NB4 (cell line): ENCODE measurements around the gene CAMTA1.

ENCODE experiments used
- DNase-seq: peaks from one replicate; pipeline ENCODE4 v3.0.0; 2010; ENCODE audit warnings: low read depth
- H3K4me3 ChIP-seq: one replicate; pipeline ENCODE4 v1.5.1; 2011; ENCODE audit warnings: mild to moderate bottlenecking, low read depth, low read length, moderate library complexity
- MYC ChIP-seq: IDR thresholded peaks from 2 replicates; pipeline ENCODE4 v1.6.1; 2011; ENCODE audit warnings: low read depth, low read length
- POLR2A ChIP-seq: IDR thresholded peaks from 2 replicates; pipeline ENCODE4 v1.6.1; 2011; ENCODE audit warnings: mild to moderate bottlenecking; ENCODE audit not compliant: insufficient read length; ENCODE audit errors: extremely low read depth
- TF ChIP-seq, protein P1 (sequence below): IDR thresholded peaks from one replicate; pipeline ENCODE4 v1.5.1; 2012; ENCODE audit warnings: low read depth, low read length
- TF ChIP-seq, protein P2 (sequence below): IDR thresholded peaks from 2 replicates; pipeline ENCODE4 v1.6.1; 2011; ENCODE audit warnings: low read depth, low read length

CAMTA1 gene

DNA sequence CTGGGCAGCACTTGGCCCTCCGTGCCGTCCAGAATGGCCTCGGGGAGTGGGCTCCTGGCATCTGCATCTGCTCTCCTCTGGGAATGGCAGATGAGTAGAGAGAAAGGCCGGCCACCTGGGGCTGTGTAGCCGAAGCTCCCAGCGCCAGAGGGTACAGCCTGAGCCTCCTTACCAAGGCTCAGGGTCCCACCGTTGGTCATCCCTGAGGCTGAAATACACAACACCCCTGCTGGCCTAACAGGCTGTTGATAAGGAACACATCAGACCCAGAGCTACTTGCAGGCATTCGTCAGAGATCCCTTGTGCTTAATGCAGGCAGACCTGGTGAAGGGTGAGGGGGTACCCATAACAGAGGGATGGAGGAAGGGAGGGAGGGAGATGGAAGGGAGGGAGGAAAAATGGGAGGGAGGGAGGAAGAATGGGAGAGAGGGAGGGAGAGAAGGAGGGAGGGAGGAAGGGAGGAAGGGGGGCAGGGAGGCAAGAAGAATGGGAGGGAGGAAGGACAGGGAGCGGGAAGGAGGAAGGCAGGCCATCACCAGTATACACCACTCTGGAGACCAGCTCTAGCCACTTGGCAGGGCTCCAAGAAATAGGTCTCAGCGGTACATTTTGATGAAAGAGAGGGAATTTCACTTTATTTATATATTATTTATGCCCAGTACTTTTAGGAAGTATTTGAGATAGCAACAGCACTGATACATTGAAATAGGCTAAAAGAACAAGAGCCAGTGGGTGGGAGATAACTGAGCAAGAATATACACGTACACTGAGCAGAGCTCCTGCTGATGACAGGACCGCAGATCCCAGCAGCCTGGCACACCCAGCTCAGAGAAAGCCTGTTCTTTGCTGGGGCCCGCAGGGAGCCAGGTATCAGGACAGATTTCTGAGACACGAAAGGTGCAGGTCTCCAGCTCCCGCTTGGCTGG lies 670.8 kb downstream of the CAMTA1 start:
- no peak overlapping the region for H3K4me3 ChIP-seq
- TF ChIP-seq, protein P1, sequence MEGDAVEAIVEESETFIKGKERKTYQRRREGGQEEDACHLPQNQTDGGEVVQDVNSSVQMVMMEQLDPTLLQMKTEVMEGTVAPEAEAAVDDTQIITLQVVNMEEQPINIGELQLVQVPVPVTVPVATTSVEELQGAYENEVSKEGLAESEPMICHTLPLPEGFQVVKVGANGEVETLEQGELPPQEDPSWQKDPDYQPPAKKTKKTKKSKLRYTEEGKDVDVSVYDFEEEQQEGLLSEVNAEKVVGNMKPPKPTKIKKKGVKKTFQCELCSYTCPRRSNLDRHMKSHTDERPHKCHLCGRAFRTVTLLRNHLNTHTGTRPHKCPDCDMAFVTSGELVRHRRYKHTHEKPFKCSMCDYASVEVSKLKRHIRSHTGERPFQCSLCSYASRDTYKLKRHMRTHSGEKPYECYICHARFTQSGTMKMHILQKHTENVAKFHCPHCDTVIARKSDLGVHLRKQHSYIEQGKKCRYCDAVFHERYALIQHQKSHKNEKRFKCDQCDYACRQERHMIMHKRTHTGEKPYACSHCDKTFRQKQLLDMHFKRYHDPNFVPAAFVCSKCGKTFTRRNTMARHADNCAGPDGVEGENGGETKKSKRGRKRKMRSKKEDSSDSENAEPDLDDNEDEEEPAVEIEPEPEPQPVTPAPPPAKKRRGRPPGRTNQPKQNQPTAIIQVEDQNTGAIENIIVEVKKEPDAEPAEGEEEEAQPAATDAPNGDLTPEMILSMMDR, result no peak
- no peak for TF ChIP-seq MYC
- no peak for TF ChIP-seq POLR2A
- no peak for DNase-seq

DNA sequence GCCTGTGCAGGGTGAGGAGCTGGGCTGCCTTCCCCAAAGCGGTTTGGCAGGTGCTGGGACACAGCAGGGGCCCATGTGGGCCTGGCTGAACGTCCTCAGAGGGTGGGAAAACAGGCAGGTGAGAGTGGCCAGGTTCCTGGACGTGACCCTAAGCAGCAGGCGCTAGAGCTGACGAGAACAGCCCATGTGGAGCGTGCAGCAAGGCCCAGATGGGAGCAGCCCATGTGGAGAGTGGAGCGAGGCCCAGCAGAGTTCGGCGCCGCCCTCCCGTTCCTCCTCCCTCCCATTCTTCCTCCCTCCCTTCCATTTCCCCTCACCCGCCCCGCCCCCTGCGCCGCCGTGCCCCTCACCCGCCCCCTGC lies 671.4 kb downstream of the CAMTA1 start:
- no peak overlapping the region for H3K4me3 ChIP-seq
- TF ChIP-seq MYC (no peak), POLR2A (no peak)
- TF ChIP-seq, protein P1, result no peak
- TF ChIP-seq, protein P2, sequence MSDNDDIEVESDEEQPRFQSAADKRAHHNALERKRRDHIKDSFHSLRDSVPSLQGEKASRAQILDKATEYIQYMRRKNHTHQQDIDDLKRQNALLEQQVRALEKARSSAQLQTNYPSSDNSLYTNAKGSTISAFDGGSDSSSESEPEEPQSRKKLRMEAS, result no peak
- DNase-seq, result no peak

DNA sequence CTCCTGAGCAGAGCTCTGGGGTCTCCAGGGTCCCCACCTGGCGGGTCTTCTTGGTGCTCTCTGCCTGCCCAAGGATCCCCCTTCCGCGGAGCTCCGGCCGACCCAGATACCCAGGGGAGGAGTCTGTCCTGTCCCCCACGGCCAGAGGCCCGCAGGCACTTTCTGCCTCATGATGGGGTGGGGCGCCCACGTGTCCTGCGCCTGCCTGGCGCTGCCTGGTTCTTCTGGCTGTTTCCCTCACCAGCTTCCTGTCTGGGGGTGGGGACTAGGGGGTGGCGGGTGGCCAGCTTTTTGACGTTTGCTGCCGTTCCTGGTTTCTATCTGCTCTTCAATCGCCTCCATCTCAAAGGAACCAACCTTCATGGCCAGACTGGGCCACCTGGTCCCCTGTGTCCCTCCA lies 672.6 kb downstream of the CAMTA1 start:
- TF ChIP-seq, protein P2, result no peak
- TF ChIP-seq MYC (no peak), POLR2A (no peak)
- TF ChIP-seq, protein P1, result no peak
- no peak overlapping the region for H3K4me3 ChIP-seq

DNA sequence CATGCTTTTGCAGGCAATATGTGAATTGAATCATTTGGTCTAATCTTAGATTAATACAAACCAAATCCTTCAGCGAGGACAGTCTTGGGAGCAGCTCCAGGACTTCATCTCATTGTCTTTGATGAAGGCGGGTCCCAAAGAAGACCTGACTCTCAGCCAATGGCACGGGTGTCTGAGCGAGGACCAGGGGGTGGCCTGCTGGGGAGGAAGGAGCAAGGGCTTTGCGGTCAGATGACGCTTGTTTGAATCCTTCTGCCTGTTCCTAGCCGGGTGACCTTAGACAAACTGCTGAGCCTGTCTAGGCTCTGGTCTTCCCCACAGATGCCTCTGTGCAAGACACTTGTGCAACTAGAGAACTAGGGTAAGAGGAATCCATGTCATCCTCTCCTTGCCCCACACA lies 673.7 kb downstream of the CAMTA1 start:
- DNase-seq, result no peak
- no peak overlapping the region for H3K4me3 ChIP-seq
- TF ChIP-seq, protein P2, result no peak
- TF ChIP-seq MYC (no peak), POLR2A (no peak)
- TF ChIP-seq, protein P1, result no peak

More for the DNA sequence above, 672.6 kb downstream of the CAMTA1 start:
- no peak for DNase-seq

DNA sequence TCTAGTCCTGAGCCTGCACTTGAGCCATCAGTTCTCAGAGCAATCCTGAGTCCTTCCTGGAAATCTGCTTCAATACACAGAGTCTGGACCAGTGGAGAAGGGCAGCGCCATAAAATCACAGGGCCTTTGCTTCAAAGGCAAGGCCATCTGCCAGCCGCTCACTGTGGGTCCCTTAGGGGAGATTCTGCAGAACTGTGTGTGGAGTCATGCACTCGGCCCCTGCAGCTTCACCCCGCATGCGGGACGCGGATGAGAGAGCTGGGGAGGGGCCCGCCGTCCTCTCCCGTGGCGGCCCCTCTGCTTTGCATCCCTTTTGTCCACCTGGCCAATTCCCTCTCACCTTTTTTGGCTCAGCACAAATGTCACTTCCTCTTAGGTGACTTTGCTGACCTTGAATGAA lies 674.7 kb downstream of the CAMTA1 start:
- DNase-seq, result no peak
- no peak overlapping the region for H3K4me3 ChIP-seq
- TF ChIP-seq, protein P2, result no peak
- TF ChIP-seq POLR2A, result no peak

DNA sequence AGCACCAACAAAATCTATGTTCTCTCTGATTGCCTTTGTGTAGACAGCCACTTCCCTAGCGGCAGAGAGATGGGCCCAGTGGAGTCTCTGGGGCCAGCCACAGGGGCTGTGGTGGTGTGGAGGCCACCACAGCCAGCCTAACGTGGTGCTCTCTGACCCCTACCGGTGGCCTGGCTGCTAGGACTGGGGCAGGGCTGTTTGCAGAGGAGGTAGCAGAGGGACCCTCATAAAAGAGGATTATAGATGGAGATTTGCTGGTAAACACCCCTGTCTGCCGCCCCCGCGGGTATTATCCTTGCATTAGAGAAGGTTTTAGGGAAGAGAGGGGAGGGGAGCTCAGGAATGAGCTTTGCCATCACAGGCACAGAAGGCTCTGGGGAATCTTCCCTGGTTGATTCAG lies 675.6 kb downstream of the CAMTA1 start:
- DNase-seq, result no peak
- TF ChIP-seq MYC (no peak), POLR2A (no peak)
- TF ChIP-seq, protein P1, result no peak
- TF ChIP-seq, protein P2, result no peak
- H3K4me3 ChIP-seq, result no peak overlapping the region
